ENCODE results near the gene ATP6V0A1.
A peak's percentile ranks its signal among the peaks of the same experiment; 100 is the strongest.

ATP6V0A1 gene

GRCh38 chr17:42459256-42459800, 650 bp downstream of the ATP6V0A1 start:
- peak overlapping the region; percentile 86 for H3K27ac ChIP-seq
- TF ChIP-seq, protein P1, sequence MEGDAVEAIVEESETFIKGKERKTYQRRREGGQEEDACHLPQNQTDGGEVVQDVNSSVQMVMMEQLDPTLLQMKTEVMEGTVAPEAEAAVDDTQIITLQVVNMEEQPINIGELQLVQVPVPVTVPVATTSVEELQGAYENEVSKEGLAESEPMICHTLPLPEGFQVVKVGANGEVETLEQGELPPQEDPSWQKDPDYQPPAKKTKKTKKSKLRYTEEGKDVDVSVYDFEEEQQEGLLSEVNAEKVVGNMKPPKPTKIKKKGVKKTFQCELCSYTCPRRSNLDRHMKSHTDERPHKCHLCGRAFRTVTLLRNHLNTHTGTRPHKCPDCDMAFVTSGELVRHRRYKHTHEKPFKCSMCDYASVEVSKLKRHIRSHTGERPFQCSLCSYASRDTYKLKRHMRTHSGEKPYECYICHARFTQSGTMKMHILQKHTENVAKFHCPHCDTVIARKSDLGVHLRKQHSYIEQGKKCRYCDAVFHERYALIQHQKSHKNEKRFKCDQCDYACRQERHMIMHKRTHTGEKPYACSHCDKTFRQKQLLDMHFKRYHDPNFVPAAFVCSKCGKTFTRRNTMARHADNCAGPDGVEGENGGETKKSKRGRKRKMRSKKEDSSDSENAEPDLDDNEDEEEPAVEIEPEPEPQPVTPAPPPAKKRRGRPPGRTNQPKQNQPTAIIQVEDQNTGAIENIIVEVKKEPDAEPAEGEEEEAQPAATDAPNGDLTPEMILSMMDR (conservative IDR thresholded peaks at IDR 0.05) = peak; percentile 57

DNA sequence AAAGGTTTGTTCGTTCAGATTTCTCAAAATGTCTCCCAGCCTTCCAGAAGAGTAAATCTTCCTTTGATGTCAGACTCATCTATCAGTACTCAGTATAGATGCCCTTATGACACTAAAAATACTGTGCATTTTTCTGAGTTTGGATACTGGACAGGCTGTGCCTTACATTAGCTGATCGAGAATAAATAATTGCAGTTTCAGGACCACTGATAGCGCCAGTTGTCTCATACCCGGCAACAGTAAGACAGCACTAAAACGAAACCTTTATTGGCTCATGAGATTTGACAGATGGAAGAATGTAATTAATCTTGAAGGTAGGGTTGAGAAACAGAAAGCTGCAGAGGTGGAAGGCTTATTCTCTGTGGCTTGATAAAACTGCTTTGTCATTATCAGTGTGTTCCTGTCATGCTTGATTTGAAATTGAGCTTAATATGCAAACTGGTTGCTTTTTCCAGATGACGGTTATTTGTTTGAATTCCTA, 1.2 kb downstream of the ATP6V0A1 start:
- TF ChIP-seq, protein P1 (conservative IDR thresholded peaks at IDR 0.05) = no peak
- peak overlapping the region; percentile 86 for H3K27ac ChIP-seq

- TF ChIP-seq, protein P1 (conservative IDR thresholded peaks at IDR 0.05) = no peak
- H3K27ac ChIP-seq = peak overlapping the region; percentile 86
Measured at GRCh38 chr17:42460371-42460770, 1.7 kb downstream of the ATP6V0A1 start.

- H3K27ac ChIP-seq = no peak overlapping the region
- TF ChIP-seq, protein P1 (conservative IDR thresholded peaks at IDR 0.05) = no peak
Measured at GRCh38 chr17:42463976-42464400, 5.3 kb downstream of the ATP6V0A1 start.

GRCh38 chr17:42467889-42468288, 9.2 kb downstream of the ATP6V0A1 start:
- TF ChIP-seq, protein P1 (conservative IDR thresholded peaks at IDR 0.05) = no peak
- no peak overlapping the region for H3K27ac ChIP-seq

GRCh38 chr17:42472709-42473521, 14.2 kb downstream of the ATP6V0A1 start:
- H3K27ac ChIP-seq = no peak overlapping the region
- TF ChIP-seq, protein P1 (conservative IDR thresholded peaks at IDR 0.05) = no peak

DNA sequence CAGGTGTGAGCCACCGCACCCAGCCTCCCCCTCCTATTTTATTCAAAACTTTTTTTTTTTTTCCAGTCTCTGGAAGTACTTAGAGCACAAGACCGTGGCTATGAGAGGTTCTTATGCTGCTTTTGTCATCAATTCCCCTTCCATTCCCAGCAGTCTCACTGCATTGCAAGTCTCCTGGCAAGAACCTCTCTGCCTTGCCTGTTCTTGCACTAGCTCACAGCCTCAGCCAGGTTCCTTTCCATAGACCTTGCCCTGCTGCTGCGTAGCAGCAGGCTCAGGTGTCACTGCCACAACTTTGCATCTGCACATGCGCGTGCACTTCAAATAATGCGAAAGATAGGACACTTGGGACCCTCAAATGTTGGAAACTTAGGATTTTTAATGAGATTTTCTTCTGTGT, 15.6 kb downstream of the ATP6V0A1 start:
- no peak overlapping the region for H3K27ac ChIP-seq
- TF ChIP-seq, protein P1 (conservative IDR thresholded peaks at IDR 0.05) = no peak

Data from VCaP (cell line).